Esophagus muscularis mucosa (tissue), 4 donors: Measurements from ENCODE around the gene INKA2. TPM values are rescaled to one million over a fixed set of nuclear protein-coding genes. Genes with fewer than 3 reads are reported as not detected.

Source experiments
- DNase-seq: peaks from one replicate; pipeline ENCODE4 v3.0.0-alpha.2; 2017; ENCODE audit errors: extremely low spot score
- H3K27ac ChIP-seq, 4 donors: fragments of 200-600 bp; sonication (generic); replicated peaks in 1 of 4; 1 replicate in 3 of 4; 2 replicates in 1 of 4; pipeline ENCODE4 v1.5.1; 2016 to 2019; ENCODE audit warnings: mild to moderate bottlenecking in 1 of 4
- H3K27me3 ChIP-seq, 4 donors: fragments of 200-600 bp; sonication (generic); one replicate each; pipeline versions ENCODE4 v1.5.1 to v1.6.0; 2016 to 2019
- H3K36me3 ChIP-seq, 4 donors: fragments of 200-600 bp; sonication (generic); one replicate each; pipeline ENCODE4 v1.5.1; 2016 to 2019
- H3K4me1 ChIP-seq, 4 donors: fragments of 200-600 bp; sonication (generic); one replicate each; pipeline ENCODE4 v1.5.1; 2016 to 2019
- H3K4me3 ChIP-seq, 4 donors: fragments of 200-600 bp; sonication (generic); 1 replicate in 2 of 4; 2 replicates in 2 of 4; pipeline ENCODE4 v1.5.1; 2016 to 2019; ENCODE audit warnings: mild to moderate bottlenecking in 4 of 4, moderate library complexity in 1 of 4
- H3K9me3 ChIP-seq, 4 donors: fragments of 200-600 bp; sonication (generic); 1 replicate in 3 of 4; 2 replicates in 1 of 4; pipeline ENCODE4 v1.5.1; 2016 to 2019
- EP300 ChIP-seq: sonication (generic); formaldehyde crosslinking; IDR thresholded peaks from one replicate; pipeline ENCODE4 v1.6.1; 2017; ENCODE audit warnings: antibody characterized with exemption
- POLR2A ChIP-seq: fragments of 450-650 bp; IDR thresholded peaks from one replicate; pipeline ENCODE4 v1.6.1; 2017; ENCODE audit warnings: antibody characterized with exemption, moderate library complexity, mild to moderate bottlenecking, low read depth
- POLR2AphosphoS5 ChIP-seq, 2 donors: sonication (generic); formaldehyde crosslinking; IDR thresholded peaks; one replicate each; pipeline ENCODE4 v1.6.1; 2017; ENCODE audit warnings: antibody characterized with exemption in 2 of 2
- WGBS: methylation state at CpG from one replicate; pipeline ENCODE4 v1.1.5; 2018; 5-methylcytosine and 5-hydroxymethylcytosine counted together
- intact Hi-C: fragments of 100-400 bp; cut with DNase I; formaldehyde crosslinking; loops from one replicate; pipeline ENCODE4 v1.15.1; 2023
- total RNA-seq, 4 donors: library from RNA; depleted of rRNA; stranded (reverse); fragments of >200 nt; gene quantifications; one replicate each; pipeline versions ENCODE4 v1.1.0 to v1.2.1, GENCODE V29; 2016
- TF ChIP-seq, protein P1 (sequence below), 3 experiments: fragments of 200-600 bp in 2 of 3; fragments of 450-650 bp in 1 of 3; sonication (generic) in 2 of 3; IDR thresholded peaks; one replicate each; pipeline ENCODE4 v1.5.1; 2017 to 2019; ENCODE audit warnings: antibody characterized with exemption in 3 of 3, mild to moderate bottlenecking in 2 of 3, moderate library complexity in 1 of 3

Gene INKA2
- total RNA-seq = 10 to 100 TPM in 1 of 4 donors, 1 to 10 TPM in 3; 4.0 to 10.8 (median 8.5) TPM

DNA sequence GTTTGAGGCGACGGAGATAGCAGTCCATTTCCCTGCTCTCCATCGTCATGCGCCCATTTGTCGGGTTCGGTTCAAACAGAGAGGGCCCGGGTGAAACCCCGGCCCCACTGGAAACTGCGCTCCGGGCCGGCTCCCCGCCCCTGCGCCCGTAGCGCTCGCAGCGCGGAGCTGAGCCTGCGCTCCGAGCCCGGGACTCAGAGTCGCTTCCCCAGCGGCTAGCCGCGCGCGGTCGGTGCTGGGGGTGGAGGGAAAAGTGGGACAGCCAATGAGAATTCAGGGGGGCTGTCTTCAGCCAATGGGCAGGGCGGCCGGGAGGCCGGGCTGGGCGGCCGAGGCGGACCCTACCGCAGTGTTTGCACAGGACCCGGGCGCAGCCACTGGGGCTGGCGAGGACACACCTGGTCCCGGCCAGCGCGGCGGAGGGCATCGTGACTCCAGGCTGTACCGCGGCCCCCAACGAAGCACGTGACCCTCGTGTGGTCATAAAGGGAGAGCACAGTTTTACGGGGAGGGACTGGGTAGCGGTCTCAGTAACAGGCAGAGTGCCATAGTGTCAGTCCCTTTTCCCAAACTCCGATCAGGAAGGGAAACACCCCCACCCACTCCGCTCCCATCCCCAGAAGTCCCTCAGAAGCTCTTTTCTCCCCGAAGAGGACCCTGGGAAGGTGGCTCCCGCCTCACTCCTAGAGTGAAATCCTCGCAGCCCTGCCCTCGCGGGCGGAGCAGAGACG is at the start of gene INKA2:
Gene INKA2 (minus strand): TSS at position 202 of the 731 bp plus-strand sequence. CDS start 153 bp downstream, at position 49.
- DNase-seq = peak; percentile 97

DNA sequence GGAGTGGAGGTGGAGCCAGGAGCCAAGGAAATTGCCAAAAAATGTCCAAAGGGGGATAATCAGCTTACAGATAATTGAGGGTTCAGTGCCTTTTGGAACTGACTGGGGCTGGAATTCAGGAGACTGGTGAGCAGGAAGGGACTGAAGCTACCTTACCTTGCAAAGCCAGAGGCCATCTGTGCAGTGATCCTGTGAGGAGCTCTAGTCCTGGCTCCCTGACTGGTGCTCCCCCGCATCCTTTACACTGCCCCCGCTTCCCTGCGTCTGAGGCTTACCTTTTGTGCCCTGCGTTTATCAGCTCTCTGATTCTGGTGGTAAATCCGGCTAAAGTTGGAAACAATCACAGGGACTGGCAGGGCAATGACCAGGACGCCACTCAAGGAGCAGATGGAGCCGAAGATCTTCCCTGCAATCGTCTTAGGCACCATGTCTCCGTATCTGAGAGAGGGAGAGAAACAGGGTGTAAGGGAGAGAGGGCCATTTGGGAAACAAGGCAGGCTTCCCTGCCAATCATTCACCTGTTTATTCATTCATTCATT is 47.5 kb upstream of the INKA2 start:
- H3K4me1 ChIP-seq = peaks cover 0 to 14% (median 3%) of the 10 kb centered on the region in 4 donors
- no peak for TF ChIP-seq POLR2AphosphoS5 (IDR thresholded peaks at IDR 0.05)
- TF ChIP-seq POLR2A = no peak
- TF ChIP-seq, protein P1, sequence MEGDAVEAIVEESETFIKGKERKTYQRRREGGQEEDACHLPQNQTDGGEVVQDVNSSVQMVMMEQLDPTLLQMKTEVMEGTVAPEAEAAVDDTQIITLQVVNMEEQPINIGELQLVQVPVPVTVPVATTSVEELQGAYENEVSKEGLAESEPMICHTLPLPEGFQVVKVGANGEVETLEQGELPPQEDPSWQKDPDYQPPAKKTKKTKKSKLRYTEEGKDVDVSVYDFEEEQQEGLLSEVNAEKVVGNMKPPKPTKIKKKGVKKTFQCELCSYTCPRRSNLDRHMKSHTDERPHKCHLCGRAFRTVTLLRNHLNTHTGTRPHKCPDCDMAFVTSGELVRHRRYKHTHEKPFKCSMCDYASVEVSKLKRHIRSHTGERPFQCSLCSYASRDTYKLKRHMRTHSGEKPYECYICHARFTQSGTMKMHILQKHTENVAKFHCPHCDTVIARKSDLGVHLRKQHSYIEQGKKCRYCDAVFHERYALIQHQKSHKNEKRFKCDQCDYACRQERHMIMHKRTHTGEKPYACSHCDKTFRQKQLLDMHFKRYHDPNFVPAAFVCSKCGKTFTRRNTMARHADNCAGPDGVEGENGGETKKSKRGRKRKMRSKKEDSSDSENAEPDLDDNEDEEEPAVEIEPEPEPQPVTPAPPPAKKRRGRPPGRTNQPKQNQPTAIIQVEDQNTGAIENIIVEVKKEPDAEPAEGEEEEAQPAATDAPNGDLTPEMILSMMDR (IDR thresholded peaks at IDR 0.05) = no peak
- TF ChIP-seq EP300 = no peak
- H3K27ac ChIP-seq = no peak overlapping the region
- no peak overlapping the region for H3K4me3 ChIP-seq
- intact Hi-C loops = loop anchor here (5.0 to 10.0 kb wide), 2 partner anchors 206 to 578 kb away; no protein-coding TSS in a partner anchor
- no peaks in the 10 kb centered on the region for H3K9me3 ChIP-seq
- 80% methylated on average over 9 of the region's 9 CpGs for WGBS
- H3K27me3 ChIP-seq = no peaks in the 10 kb centered on the region
- peak; percentile 77 for DNase-seq
- peaks cover 0 to 22% (median 7%) of the 10 kb centered on the region in 4 donors for H3K36me3 ChIP-seq

More for the DNA sequence above, at the start of gene INKA2:
- intact Hi-C loops = no loop called here
- Histone ChIP-seq H3K4me3 (peak within 1 kb of the TSS; percentile 67 to 79 (median 74)), H3K36me3 (peaks cover 0 to 5% (median 0%) of the 10 kb centered on the region in 4 donors), H3K27ac (peak within 1 kb of the TSS; percentile 83 to 95 (median 94)), H3K4me1 (peaks cover 55 to 65% (median 55%) of the 10 kb centered on the region in 4 donors), H3K9me3 (no peaks in the 10 kb centered on the region), H3K27me3 (no peaks in the 10 kb centered on the region)
- TF ChIP-seq, protein P1 (IDR thresholded peaks at IDR 0.05) = peak in 1 of 3 experiments; percentile 2
- no peak for TF ChIP-seq EP300
- peak; percentile 83 to 96 for TF ChIP-seq POLR2AphosphoS5 (IDR thresholded peaks at IDR 0.05)
- TF ChIP-seq POLR2A = peak; percentile 59
- 0% methylated on average over 28 of the region's 59 CpGs for WGBS

DNA sequence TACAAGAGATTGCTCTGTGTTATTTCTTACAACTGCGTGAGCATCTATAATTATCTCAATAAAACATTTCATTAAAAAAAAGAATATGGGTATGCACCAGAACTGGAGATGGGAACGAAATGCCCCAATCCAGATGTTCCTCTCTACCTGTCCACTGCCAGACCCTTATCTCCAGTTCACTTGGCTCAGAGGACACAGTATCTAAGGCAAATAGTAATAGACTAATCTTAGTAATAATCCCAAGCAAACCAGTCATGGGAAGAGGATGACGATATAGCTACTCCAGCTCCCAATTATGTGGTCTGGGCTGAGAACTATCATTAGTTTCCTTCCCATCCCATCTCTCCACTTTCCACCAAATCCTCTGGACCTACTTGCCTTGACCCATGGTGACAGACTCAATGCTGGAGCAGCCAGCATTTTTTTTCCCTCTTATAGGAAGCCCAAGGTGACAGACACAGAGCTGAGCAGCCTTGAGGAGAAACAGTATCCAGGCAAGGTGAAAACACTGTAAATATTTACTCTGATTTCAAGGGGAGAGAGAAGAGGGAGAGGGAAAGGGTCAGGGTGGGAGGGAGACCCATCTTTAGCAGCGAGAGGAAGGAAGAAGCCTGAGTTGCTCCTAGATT is 45.2 kb upstream of the INKA2 start:
- Histone ChIP-seq H3K36me3 (peaks cover 7 to 31% (median 19%) of the 10 kb centered on the region in 4 donors), H3K4me1 (peaks cover 0 to 6% (median 3%) of the 10 kb centered on the region in 4 donors), H3K27me3 (no peaks in the 10 kb centered on the region), H3K27ac (no peak overlapping the region), H3K4me3 (no peak overlapping the region), H3K9me3 (no peaks in the 10 kb centered on the region)
- intact Hi-C loops = loop anchor here (10.0 kb wide), 1 partner anchor 580 kb away; no protein-coding TSS in a partner anchor
- WGBS = 80% methylated on average over 4 of the region's 4 CpGs
- DNase-seq = peak; percentile 85
- no peak for TF ChIP-seq EP300
- TF ChIP-seq, protein P1 (IDR thresholded peaks at IDR 0.05) = no peak
- no peak for TF ChIP-seq POLR2AphosphoS5 (IDR thresholded peaks at IDR 0.05)
- no peak for TF ChIP-seq POLR2A

DNA sequence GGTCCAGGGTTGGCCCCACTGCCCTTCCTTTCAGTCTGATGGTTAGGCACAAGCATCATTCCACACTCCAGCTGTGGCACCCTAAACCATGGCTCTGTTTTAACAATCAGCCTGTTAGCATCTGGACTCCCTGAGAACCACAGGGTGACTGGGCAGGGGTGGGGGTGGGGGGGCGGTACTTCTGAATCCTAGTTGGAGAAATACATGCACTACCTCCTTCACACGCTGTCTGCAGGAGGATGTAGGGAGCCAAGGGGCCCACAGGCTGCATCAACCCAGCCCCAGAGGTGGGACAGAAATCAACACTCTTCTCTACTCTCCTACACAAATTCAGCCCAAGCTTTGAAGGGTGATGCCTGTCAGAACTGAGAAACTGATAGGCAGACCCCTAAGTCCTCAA is 40.4 kb upstream of the INKA2 start:
- WGBS = 83% methylated on average over 2 of the region's 2 CpGs
- Histone ChIP-seq H3K27ac (no peak overlapping the region), H3K4me3 (no peak overlapping the region), H3K4me1 (peaks cover 0 to 11% (median 1%) of the 10 kb centered on the region in 4 donors), H3K27me3 (no peaks in the 10 kb centered on the region), H3K9me3 (no peaks in the 10 kb centered on the region), H3K36me3 (peaks cover 7 to 29% (median 18%) of the 10 kb centered on the region in 4 donors)
- DNase-seq = peak; percentile 66
- intact Hi-C loops = no loop called here
- TF ChIP-seq EP300 = no peak
- TF ChIP-seq, protein P1 (IDR thresholded peaks at IDR 0.05) = no peak
- no peak for TF ChIP-seq POLR2A
- no peak for TF ChIP-seq POLR2AphosphoS5 (IDR thresholded peaks at IDR 0.05)
